NCI-H1092 treated with DMSO at 0.1 percent for 48 hours (cell line): ENCODE data around the gene HADHA.
"Not testable (repeated sequence)": the region's sequence is repeated elsewhere in the genome, so short reads cannot be mapped to it uniquely, and the experiment has no call there.

Experiments used
- DNase-seq: peaks from one replicate; lab custom pipeline; 2025; lab: John Stamatoyannopoulos, UW

HADHA gene

GRCh38 chr2:26244309-26245230 is at the start of gene HADHA, which contains the start of gene HADHB:
Gene HADHA, minus strand, starts transcription at chr2:26244632. Its CDS starts 36 bp downstream, at chr2:26244596.
Gene HADHB, plus strand, starts transcription at chr2:26244939. Its CDS starts 9,316 bp downstream, at chr2:26254255.
- DNase-seq: peak; percentile 86

GRCh38 chr2:26292646-26293045 is 48.2 kb upstream of the HADHA start:
- no peak for DNase-seq

- DNase-seq: no peak
Measured at GRCh38 chr2:26290001-26290400, 45.6 kb upstream of the HADHA start.

GRCh38 chr2:26285931-26286330 is 41.5 kb upstream of the HADHA start:
- DNase-seq: no peak

- DNase-seq: no peak
Measured at GRCh38 chr2:26284132-26284531, 39.7 kb upstream of the HADHA start.

- no peak for DNase-seq
Measured at GRCh38 chr2:26283606-26284005, 39.2 kb upstream of the HADHA start.

GRCh38 chr2:26281226-26281625 is 36.8 kb upstream of the HADHA start:
- DNase-seq: no peak

- no peak for DNase-seq
Measured at GRCh38 chr2:26279886-26280285, 35.5 kb upstream of the HADHA start.

GRCh38 chr2:26276484-26277227 is 32.2 kb upstream of the HADHA start:
- no peak for DNase-seq

GRCh38 chr2:26274058-26274613 is 29.7 kb upstream of the HADHA start:
- no peak for DNase-seq

GRCh38 chr2:26273501-26273900 is 29.1 kb upstream of the HADHA start:
- no peak for DNase-seq

- DNase-seq: no peak
Measured at GRCh38 chr2:26270373-26270772, 25.9 kb upstream of the HADHA start.

GRCh38 chr2:26269571-26270158 is 25.2 kb upstream of the HADHA start:
- DNase-seq: no peak

- DNase-seq: not testable (repeated sequence)
Measured at GRCh38 chr2:26268670-26269385, 24.4 kb upstream of the HADHA start.

- DNase-seq: no peak
Measured at GRCh38 chr2:26268213-26268612, 23.8 kb upstream of the HADHA start.

GRCh38 chr2:26258836-26259235 is 14.4 kb upstream of the HADHA start:
- not testable (repeated sequence) for DNase-seq

GRCh38 chr2:26255759-26256384 is 11.4 kb upstream of the HADHA start:
- no peak for DNase-seq

GRCh38 chr2:26251893-26252292 is 7.5 kb upstream of the HADHA start:
- peak; percentile 49 for DNase-seq

- DNase-seq: no peak
Measured at GRCh38 chr2:26249625-26250024, 5.2 kb upstream of the HADHA start.

- DNase-seq: no peak
Measured at GRCh38 chr2:26246818-26247217, 2.4 kb upstream of the HADHA start.

GRCh38 chr2:26245810-26246209 is 1.4 kb upstream of the HADHA start:
- no peak for DNase-seq
